RCC 7860 (cell line): ENCODE data around the gene SRMS.
"Not testable (repeated sequence)": the region's sequence is repeated elsewhere in the genome, so short reads cannot be mapped to it uniquely, and the experiment has no call there.

ENCODE experiments used
- DNase-seq: peaks from one replicate; pipeline ENCODE4 v3.0.0-alpha.2; 2015; ENCODE audit warnings: low spot score
- FAIRE-seq: peaks from 2 replicates; lab custom pipeline; 2012; peaks lifted over from hg19 to GRCh38; lab: Jason Lieb, UNC

The SRMS gene

GRCh38 chr20:63525971-63526370, 21.6 kb downstream of the SRMS start:
- FAIRE-seq (no peak), DNase-seq (no peak)

GRCh38 chr20:63525185-63525584, 22.4 kb downstream of the SRMS start:
- FAIRE-seq (no peak), DNase-seq (no peak)

- DNase-seq (no peak), FAIRE-seq (no peak)
Measured at GRCh38 chr20:63522981-63523611, 24.5 kb downstream of the SRMS start.

- no peak for FAIRE-seq
- no peak for DNase-seq
Measured at GRCh38 chr20:63522091-63522868, 25.3 kb downstream of the SRMS start.

GRCh38 chr20:63521602-63522001, 25.9 kb downstream of the SRMS start:
- FAIRE-seq (no peak), DNase-seq (no peak)

GRCh38 chr20:63520934-63521601, 26.5 kb downstream of the SRMS start:
- FAIRE-seq = no peak

GRCh38 chr20:63520504-63520933, 27.0 kb downstream of the SRMS start, which contains the start of gene PPDPF:
TSS of gene PPDPF (plus strand) at chr20:63520765. CDS start at chr20:63521309, 544 bp downstream.
- DNase-seq (peak; percentile 58), FAIRE-seq (no peak)

More at GRCh38 chr20:63520934-63521601, 26.5 kb downstream of the SRMS start:
- DNase-seq = peak; percentile 40

- DNase-seq (no peak), FAIRE-seq (no peak)
Measured at GRCh38 chr20:63519668-63520503, 27.7 kb downstream of the SRMS start.

- no peak for FAIRE-seq
Measured at GRCh38 chr20:63518946-63519667, 28.4 kb downstream of the SRMS start.

GRCh38 chr20:63518351-63518861, 29.1 kb downstream of the SRMS start:
- DNase-seq (no peak), FAIRE-seq (no peak)

More at GRCh38 chr20:63518946-63519667, 28.4 kb downstream of the SRMS start:
- DNase-seq = no peak

GRCh38 chr20:63517376-63518309, 29.9 kb downstream of the SRMS start:
- no peak for FAIRE-seq
- DNase-seq = no peak

- not testable (repeated sequence) for FAIRE-seq, DNase-seq
Measured at GRCh38 chr20:63514520-63514919, 33.0 kb downstream of the SRMS start.

- DNase-seq (no peak), FAIRE-seq (no peak)
Measured at GRCh38 chr20:63513207-63513606, 34.3 kb downstream of the SRMS start.

- no peak for DNase-seq
- no peak for FAIRE-seq
Measured at GRCh38 chr20:63509088-63509564, 38.4 kb downstream of the SRMS start.

- DNase-seq = no peak
- FAIRE-seq = no peak
Measured at GRCh38 chr20:63508072-63508768, 39.3 kb downstream of the SRMS start.

GRCh38 chr20:63507083-63507743, 40.3 kb downstream of the SRMS start:
- no peak for DNase-seq
- no peak for FAIRE-seq

- FAIRE-seq = no peak
Measured at GRCh38 chr20:63505723-63506122, 41.8 kb downstream of the SRMS start.

More at GRCh38 chr20:63505723-63506122, 41.8 kb downstream of the SRMS start:
- DNase-seq = no peak
